Keratinocyte (primary cell): ENCODE data around the gene UGT2A3. TPM values are rescaled to one million over a fixed set of nuclear protein-coding genes. Genes with fewer than 3 reads are reported as not detected.

Experiments
- DNase-seq: peaks from one replicate; pipeline ENCODE4 v3.0.0-alpha.2; 2011; ENCODE audit warnings: low read depth, missing footprints, low spot score
- FAIRE-seq: peaks from 2 replicates; lab custom pipeline; 2011; peaks lifted over from hg19 to GRCh38; lab: Jason Lieb, UNC
- H2AFZ ChIP-seq: 2 replicates; pipeline ENCODE4 v1.6.0; 2012; ENCODE audit warnings: low read length, control low read depth, inconsistent platforms; ENCODE audit not compliant: control insufficient read depth
- H3K27ac ChIP-seq: 2 replicates; pipeline ENCODE4 v1.5.1; 2011; ENCODE audit warnings: low read length; ENCODE audit not compliant: control insufficient read depth, insufficient read depth
- H3K27me3 ChIP-seq: 3 replicates; pipeline ENCODE4 v1.6.0; 2011; ENCODE audit warnings: low read length; ENCODE audit not compliant: control insufficient read depth, insufficient read depth; ENCODE audit errors: extremely low read depth
- H3K36me3 ChIP-seq, 2 experiments: 2 replicates in 1 of 2; 3 replicates in 1 of 2; pipeline ENCODE4 v1.5.1; 2011; ENCODE audit warnings: low read length in 2 of 2, mild to moderate bottlenecking in 1 of 2; ENCODE audit not compliant: control insufficient read depth in 2 of 2, insufficient read depth in 2 of 2; ENCODE audit errors: extremely low read depth in 1 of 2
- H3K4me1 ChIP-seq: 3 replicates; pipeline ENCODE4 v1.5.1; 2011; ENCODE audit warnings: low read length; ENCODE audit not compliant: control insufficient read depth, insufficient read depth; ENCODE audit errors: extremely low read depth
- H3K4me2 ChIP-seq: 3 replicates; pipeline ENCODE4 v1.6.0; 2011; ENCODE audit warnings: low read depth, low read length; ENCODE audit not compliant: control insufficient read depth, insufficient read depth; ENCODE audit errors: extremely low read depth
- H3K4me3 ChIP-seq, 3 experiments: fragments of 200-600 bp in 1 of 3; sonication (generic) in 1 of 3; 2 replicates in 2 of 3; 3 replicates in 1 of 3; pipeline ENCODE4 v1.5.1; 2011 to 2016; ENCODE audit warnings: low read length in 3 of 3, mild to moderate bottlenecking in 3 of 3, control low read depth in 2 of 3, inconsistent platforms in 1 of 3, low read depth in 1 of 3, mixed read lengths in 1 of 3, mixed run types in 1 of 3, moderate library complexity in 1 of 3; ENCODE audit not compliant: control insufficient read depth in 2 of 3, insufficient read depth in 2 of 3; ENCODE audit errors: extremely low read depth in 1 of 3
- H3K79me2 ChIP-seq: 2 replicates; pipeline ENCODE4 v1.6.0; 2012; ENCODE audit warnings: low read length; ENCODE audit not compliant: control insufficient read depth, insufficient read depth
- H3K9ac ChIP-seq: 3 replicates; pipeline ENCODE4 v1.6.0; 2011; ENCODE audit warnings: low read length; ENCODE audit not compliant: control insufficient read depth, insufficient read depth; ENCODE audit errors: extremely low read depth
- H3K9me1 ChIP-seq: 3 replicates; pipeline ENCODE4 v1.6.0; 2011; ENCODE audit warnings: low read length; ENCODE audit not compliant: control insufficient read depth, insufficient read depth; ENCODE audit errors: extremely low read depth
- H3K9me3 ChIP-seq: 2 replicates; pipeline ENCODE4 v1.5.1; 2012; ENCODE audit warnings: low read depth, low read length; ENCODE audit not compliant: control insufficient read depth
- H4K20me1 ChIP-seq: 3 replicates; pipeline ENCODE4 v1.6.0; 2011; ENCODE audit warnings: low read length; ENCODE audit not compliant: control insufficient read depth, insufficient read depth; ENCODE audit errors: extremely low read depth
- CTCF ChIP-seq, 3 experiments: IDR thresholded peaks in 1 of 3; conservative IDR thresholded peaks in 1 of 3; optimal IDR thresholded peaks in 1 of 3; 2 replicates in 2 of 3; 3 replicates in 1 of 3; pipeline versions ENCODE3 to v1.5.1; 2011; ENCODE audit warnings: low read length in 3 of 3, mild to moderate bottlenecking in 3 of 3, moderate library complexity in 2 of 3, control low read depth in 1 of 3, inconsistent platforms in 1 of 3; ENCODE audit not compliant: insufficient read depth in 2 of 3; ENCODE audit errors: extremely low read depth in 1 of 3
- EZH2 ChIP-seq: IDR thresholded peaks from one replicate; pipeline ENCODE4 v1.6.1; 2012; ENCODE audit warnings: inconsistent platforms, mild to moderate bottlenecking, low read length, moderate library complexity
- dilution Hi-C: fragments of 300-500 bp; cut with MboI; formaldehyde crosslinking; loops from one replicate; pipeline ENCODE4 v1.7.0; 2020; ENCODE audit warnings: low sequenced_read_pairs; ENCODE audit not compliant: extremely low pct_ligation_motif_present
- polyA plus RNA-seq, 5 experiments: library from polyadenylated mRNA; depleted of rRNA in 3 of 5; stranded (reverse) in 3 of 5; stranded (forward) in 1 of 5; unstranded in 1 of 5; fragments of >200 nt; gene quantifications; 1 replicate in 1 of 5; 2 replicates in 3 of 5; 3 replicates in 1 of 5; pipeline versions ENCODE4 v1.2.1 to v1.2.3, GENCODE V29; 2011 to 2012; ENCODE audit warnings: missing spikeins in 2 of 5, low read depth in 1 of 5, low replicate concordance in 1 of 5

UGT2A3 gene
- polyA plus RNA-seq, 1 donor (not counting 4 experiments of a cell fraction or from before 2014, with no cell fraction given): not detected

GRCh38 chr4:68907788-68908700, 43.6 kb downstream of the UGT2A3 start:
- no peak for DNase-seq
- H3K79me2 ChIP-seq: no peaks in the 10 kb centered on the region
- no peak overlapping the region for H2AFZ ChIP-seq
- H3K36me3 ChIP-seq: no peaks in the 10 kb centered on the region
- H3K27ac ChIP-seq: no peak overlapping the region
- no peak overlapping the region for H3K4me3 ChIP-seq
- H3K9me3 ChIP-seq: no peaks in the 10 kb centered on the region
- no peaks in the 10 kb centered on the region for H3K27me3 ChIP-seq
- H3K4me2 ChIP-seq: no peak overlapping the region
- no peaks in the 10 kb centered on the region for H3K9me1 ChIP-seq
- no peak overlapping the region for H3K9ac ChIP-seq
- FAIRE-seq: no peak
- dilution Hi-C loops: no loop called here
- no peak for TF ChIP-seq EZH2
- TF ChIP-seq CTCF (optimal IDR thresholded peaks at IDR 0.05 in 1 of 3, IDR thresholded peaks at IDR 0.05 in 1 of 3, conservative IDR thresholded peaks at IDR 0.05 in 1 of 3; ENCODE audit: extremely low read depth in 1 of 3, insufficient read depth in 2 of 3, low read length in 3 of 3): no peak
- no peaks in the 10 kb centered on the region for H3K4me1 ChIP-seq
- no peaks in the 10 kb centered on the region for H4K20me1 ChIP-seq

GRCh38 chr4:68907245-68907644, 44.4 kb downstream of the UGT2A3 start:
- TF ChIP-seq EZH2: no peak
- TF ChIP-seq CTCF (optimal IDR thresholded peaks at IDR 0.05 in 1 of 3, IDR thresholded peaks at IDR 0.05 in 1 of 3, conservative IDR thresholded peaks at IDR 0.05 in 1 of 3; ENCODE audit: extremely low read depth in 1 of 3, insufficient read depth in 2 of 3, low read length in 3 of 3): no peak
- H3K27ac ChIP-seq: no peak overlapping the region
- FAIRE-seq (no peak), DNase-seq (no peak)
- H3K9me1 ChIP-seq: no peaks in the 10 kb centered on the region
- no peaks in the 10 kb centered on the region for H4K20me1 ChIP-seq
- no peak overlapping the region for H3K9ac ChIP-seq
- no peaks in the 10 kb centered on the region for H3K4me1 ChIP-seq
- no peaks in the 10 kb centered on the region for H3K27me3 ChIP-seq
- no peaks in the 10 kb centered on the region for H3K79me2 ChIP-seq
- no peaks in the 10 kb centered on the region for H3K36me3 ChIP-seq
- H3K4me2 ChIP-seq: no peak overlapping the region
- H2AFZ ChIP-seq: no peak overlapping the region
- H3K9me3 ChIP-seq: no peaks in the 10 kb centered on the region
- no peak overlapping the region for H3K4me3 ChIP-seq
- dilution Hi-C loops: no loop called here
